SK-N-SH treated with all-trans-retinoic acid at 6 μM for 48 hours (cell line): ENCODE data around the gene FOXJ3.
A peak's percentile ranks its signal among the peaks of the same experiment; 100 is the strongest.

ENCODE experiments used
- ATAC-seq: fragments of 200-7000 bp; cut with Tn5 transposase; 3 replicates; pipeline ENCODE4 v1.9.1; 2020; ENCODE audit warnings: mild to moderate bottlenecking, moderate library complexity
- BACH2 ChIP-seq: fragments of 250-450 bp; sonication (Bioruptor Pico); IDR thresholded peaks from 2 replicates; pipeline ENCODE4 v1.9.0; 2021; ENCODE audit warnings: mild to moderate bottlenecking, borderline replicate concordance
- ESRRG ChIP-seq: fragments of 250-450 bp; sonication (Bioruptor Pico); IDR thresholded peaks from 2 replicates; pipeline ENCODE4 v1.6.1; 2021; ENCODE audit warnings: mild to moderate bottlenecking
- ISL1 ChIP-seq: fragments of 250-450 bp; sonication (Bioruptor Pico); IDR thresholded peaks from 2 replicates; pipeline ENCODE4 v2.1.2; 2022; ENCODE audit warnings: mild to moderate bottlenecking, moderate library complexity
- OSR1 ChIP-seq: fragments of 250-450 bp; sonication (Bioruptor Pico); IDR thresholded peaks from 2 replicates; pipeline ENCODE4 v1.8.0; 2022; ENCODE audit warnings: moderate library complexity, mild to moderate bottlenecking, inconsistent platforms
- PPARA ChIP-seq: fragments of 250-450 bp; sonication (Bioruptor Pico); IDR thresholded peaks from 2 replicates; pipeline ENCODE4 v1.5.0; 2020; ENCODE audit warnings: mild to moderate bottlenecking, borderline replicate concordance
- SNAI2 ChIP-seq: fragments of 250-450 bp; sonication (Bioruptor Pico); IDR thresholded peaks from 2 replicates; pipeline ENCODE4 v1.5.0; 2020; ENCODE audit warnings: mild to moderate bottlenecking, moderate library complexity
- TOX ChIP-seq: fragments of 250-450 bp; sonication (Bioruptor Pico); IDR thresholded peaks from 2 replicates; pipeline ENCODE4 v1.8.0; 2021; ENCODE audit warnings: mild to moderate bottlenecking, moderate library complexity, borderline replicate concordance
- ZC3H10 ChIP-seq: fragments of 250-450 bp; sonication (Bioruptor Pico); IDR thresholded peaks from 2 replicates; pipeline ENCODE4 v1.5.1; 2021; ENCODE audit warnings: mild to moderate bottlenecking, moderate library complexity
- ZFP3 ChIP-seq: fragments of 250-450 bp; sonication (Bioruptor Pico); IDR thresholded peaks from 2 replicates; pipeline ENCODE4 v1.5.0; 2020; ENCODE audit warnings: mild to moderate bottlenecking, moderate library complexity
- ZFP30 ChIP-seq: fragments of 450-650 bp; formaldehyde crosslinking; IDR thresholded peaks from 2 replicates; pipeline ENCODE4 v1.5.0; 2022; ENCODE audit warnings: mild to moderate bottlenecking, moderate library complexity
- ZNF565 ChIP-seq: fragments of 450-650 bp; formaldehyde crosslinking; conservative IDR thresholded peaks from 2 replicates; pipeline ENCODE4 v1.5.0; 2020; ENCODE audit warnings: low read depth, mild to moderate bottlenecking, moderate library complexity
- ZNF70 ChIP-seq: fragments of 450-650 bp; formaldehyde crosslinking; IDR thresholded peaks from 2 replicates; pipeline ENCODE4 v1.5.0; 2020; ENCODE audit warnings: mild to moderate bottlenecking, moderate library complexity
- ZNF8 ChIP-seq: fragments of 450-650 bp; formaldehyde crosslinking; IDR thresholded peaks from 2 replicates; pipeline ENCODE4 v1.5.0; 2020; ENCODE audit warnings: mild to moderate bottlenecking, moderate library complexity
- TF ChIP-seq, protein P1 (sequence below): fragments of 250-450 bp; sonication (Bioruptor Pico); IDR thresholded peaks from 2 replicates; pipeline ENCODE4 v1.5.1; 2021; ENCODE audit warnings: mild to moderate bottlenecking, moderate library complexity
- TF ChIP-seq, protein P2 (sequence below): fragments of 250-450 bp; sonication (Bioruptor Pico); IDR thresholded peaks from 2 replicates; pipeline ENCODE4 v1.5.1; 2020; ENCODE audit warnings: low read depth, mild to moderate bottlenecking, moderate library complexity
- TF ChIP-seq, protein P3 (sequence below): fragments of 250-450 bp; sonication (Bioruptor Pico); IDR thresholded peaks from 2 replicates; pipeline ENCODE4 v1.8.0; 2021; ENCODE audit warnings: low read depth, mild to moderate bottlenecking, moderate library complexity, borderline replicate concordance
- TF ChIP-seq, protein P4 (sequence below): fragments of 250-450 bp; sonication (Bioruptor Pico); IDR thresholded peaks from 2 replicates; pipeline ENCODE4 v1.5.0; 2020; ENCODE audit warnings: mild to moderate bottlenecking, moderate library complexity

Gene FOXJ3

DNA sequence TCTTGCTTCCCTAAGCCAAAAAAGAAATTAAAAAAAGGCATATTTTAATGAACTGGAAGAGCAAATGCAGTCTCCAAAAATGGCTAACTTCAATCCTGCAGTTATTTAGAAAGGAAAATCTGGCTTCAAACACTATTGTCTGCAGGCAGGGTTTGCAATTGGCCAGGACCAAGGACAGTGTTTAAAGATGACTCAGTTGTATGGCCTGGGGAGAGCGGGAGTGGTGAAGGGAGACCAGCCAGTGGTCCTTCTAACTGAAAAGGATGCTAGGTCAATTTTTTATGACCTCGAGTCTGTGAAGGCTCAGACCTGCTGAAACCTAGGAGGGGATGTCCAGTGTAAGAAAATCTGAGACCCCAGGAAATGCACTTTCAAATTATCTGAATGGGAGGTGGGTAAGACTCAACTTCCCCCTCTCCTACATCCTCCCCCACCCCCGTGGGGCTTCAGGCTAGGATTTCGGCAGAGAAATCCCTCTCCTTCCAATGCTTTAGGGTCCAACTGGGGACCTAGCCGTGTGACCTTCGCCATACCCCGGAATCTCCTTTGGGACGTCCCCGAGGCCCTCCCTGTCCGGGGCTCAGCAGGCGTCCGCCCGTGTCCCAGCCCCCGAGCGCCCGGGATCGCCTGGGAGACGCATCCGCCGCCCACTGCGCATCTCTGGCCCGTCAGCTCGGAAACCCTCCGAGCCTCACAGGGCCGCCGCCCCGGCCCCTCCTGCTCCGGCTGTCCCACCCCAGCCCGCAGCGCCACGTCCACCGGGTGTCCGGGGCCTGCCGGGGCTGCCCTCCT is 45.0 kb upstream of the FOXJ3 start:
- TF ChIP-seq, protein P1, sequence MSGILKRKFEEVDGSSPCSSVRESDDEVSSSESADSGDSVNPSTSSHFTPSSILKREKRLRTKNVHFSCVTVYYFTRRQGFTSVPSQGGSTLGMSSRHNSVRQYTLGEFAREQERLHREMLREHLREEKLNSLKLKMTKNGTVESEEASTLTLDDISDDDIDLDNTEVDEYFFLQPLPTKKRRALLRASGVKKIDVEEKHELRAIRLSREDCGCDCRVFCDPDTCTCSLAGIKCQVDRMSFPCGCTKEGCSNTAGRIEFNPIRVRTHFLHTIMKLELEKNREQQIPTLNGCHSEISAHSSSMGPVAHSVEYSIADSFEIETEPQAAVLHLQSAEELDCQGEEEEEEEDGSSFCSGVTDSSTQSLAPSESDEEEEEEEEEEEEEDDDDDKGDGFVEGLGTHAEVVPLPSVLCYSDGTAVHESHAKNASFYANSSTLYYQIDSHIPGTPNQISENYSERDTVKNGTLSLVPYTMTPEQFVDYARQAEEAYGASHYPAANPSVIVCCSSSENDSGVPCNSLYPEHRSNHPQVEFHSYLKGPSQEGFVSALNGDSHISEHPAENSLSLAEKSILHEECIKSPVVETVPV (CRISPR knock-in tag): no peak
- TF ChIP-seq ZNF8 (CRISPR knock-in tag) (no peak), ZC3H10 (CRISPR knock-in tag) (no peak), SNAI2 (0 out of 2 replicates have a peak, but pooled peaks have one; percentile 41), ZFP30 (no peak)
- TF ChIP-seq, protein P2, sequence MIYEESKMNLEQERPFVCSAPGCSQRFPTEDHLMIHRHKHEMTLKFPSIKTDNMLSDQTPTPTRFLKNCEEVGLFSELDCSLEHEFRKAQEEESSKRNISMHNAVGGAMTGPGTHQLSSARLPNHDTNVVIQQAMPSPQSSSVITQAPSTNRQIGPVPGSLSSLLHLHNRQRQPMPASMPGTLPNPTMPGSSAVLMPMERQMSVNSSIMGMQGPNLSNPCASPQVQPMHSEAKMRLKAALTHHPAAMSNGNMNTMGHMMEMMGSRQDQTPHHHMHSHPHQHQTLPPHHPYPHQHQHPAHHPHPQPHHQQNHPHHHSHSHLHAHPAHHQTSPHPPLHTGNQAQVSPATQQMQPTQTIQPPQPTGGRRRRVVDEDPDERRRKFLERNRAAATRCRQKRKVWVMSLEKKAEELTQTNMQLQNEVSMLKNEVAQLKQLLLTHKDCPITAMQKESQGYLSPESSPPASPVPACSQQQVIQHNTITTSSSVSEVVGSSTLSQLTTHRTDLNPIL (CRISPR knock-in tag): no peak
- TF ChIP-seq, protein P3, sequence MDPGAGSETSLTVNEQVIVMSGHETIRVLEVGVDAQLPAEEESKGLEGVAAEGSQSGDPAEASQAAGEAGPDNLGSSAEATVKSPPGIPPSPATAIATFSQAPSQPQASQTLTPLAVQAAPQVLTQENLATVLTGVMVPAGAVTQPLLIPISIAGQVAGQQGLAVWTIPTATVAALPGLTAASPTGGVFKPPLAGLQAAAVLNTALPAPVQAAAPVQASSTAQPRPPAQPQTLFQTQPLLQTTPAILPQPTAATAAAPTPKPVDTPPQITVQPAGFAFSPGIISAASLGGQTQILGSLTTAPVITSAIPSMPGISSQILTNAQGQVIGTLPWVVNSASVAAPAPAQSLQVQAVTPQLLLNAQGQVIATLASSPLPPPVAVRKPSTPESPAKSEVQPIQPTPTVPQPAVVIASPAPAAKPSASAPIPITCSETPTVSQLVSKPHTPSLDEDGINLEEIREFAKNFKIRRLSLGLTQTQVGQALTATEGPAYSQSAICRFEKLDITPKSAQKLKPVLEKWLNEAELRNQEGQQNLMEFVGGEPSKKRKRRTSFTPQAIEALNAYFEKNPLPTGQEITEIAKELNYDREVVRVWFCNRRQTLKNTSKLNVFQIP (CRISPR knock-in tag): no peak
- ATAC-seq: peak; percentile 78

DNA sequence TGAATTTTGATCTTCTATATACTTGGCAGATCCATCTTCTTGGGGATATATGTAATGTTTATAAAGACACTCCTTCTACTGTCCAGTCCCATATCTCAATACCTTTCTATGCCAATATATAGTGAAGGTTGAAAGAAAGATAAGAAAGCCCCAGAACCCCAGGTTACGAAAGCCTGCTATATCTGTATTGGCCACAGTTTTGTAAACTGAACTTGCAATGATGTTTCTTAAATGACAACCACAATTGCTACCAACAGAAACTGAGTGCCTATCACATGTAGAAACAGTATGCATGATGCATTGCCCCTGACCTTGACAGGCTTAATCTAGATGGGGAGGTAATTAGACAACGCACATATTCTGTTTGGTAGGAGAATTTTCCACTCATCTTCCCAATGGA is 37.8 kb upstream of the FOXJ3 start:
- TF ChIP-seq ZNF565 (CRISPR knock-in tag): no peak
- no peak for TF ChIP-seq BACH2 (CRISPR knock-in tag)
- TF ChIP-seq TOX (CRISPR knock-in tag): no peak
- TF ChIP-seq ZNF8 (CRISPR knock-in tag): no peak
- TF ChIP-seq ESRRG (CRISPR knock-in tag): no peak
- TF ChIP-seq ZFP30: no peak
- TF ChIP-seq, protein P4, sequence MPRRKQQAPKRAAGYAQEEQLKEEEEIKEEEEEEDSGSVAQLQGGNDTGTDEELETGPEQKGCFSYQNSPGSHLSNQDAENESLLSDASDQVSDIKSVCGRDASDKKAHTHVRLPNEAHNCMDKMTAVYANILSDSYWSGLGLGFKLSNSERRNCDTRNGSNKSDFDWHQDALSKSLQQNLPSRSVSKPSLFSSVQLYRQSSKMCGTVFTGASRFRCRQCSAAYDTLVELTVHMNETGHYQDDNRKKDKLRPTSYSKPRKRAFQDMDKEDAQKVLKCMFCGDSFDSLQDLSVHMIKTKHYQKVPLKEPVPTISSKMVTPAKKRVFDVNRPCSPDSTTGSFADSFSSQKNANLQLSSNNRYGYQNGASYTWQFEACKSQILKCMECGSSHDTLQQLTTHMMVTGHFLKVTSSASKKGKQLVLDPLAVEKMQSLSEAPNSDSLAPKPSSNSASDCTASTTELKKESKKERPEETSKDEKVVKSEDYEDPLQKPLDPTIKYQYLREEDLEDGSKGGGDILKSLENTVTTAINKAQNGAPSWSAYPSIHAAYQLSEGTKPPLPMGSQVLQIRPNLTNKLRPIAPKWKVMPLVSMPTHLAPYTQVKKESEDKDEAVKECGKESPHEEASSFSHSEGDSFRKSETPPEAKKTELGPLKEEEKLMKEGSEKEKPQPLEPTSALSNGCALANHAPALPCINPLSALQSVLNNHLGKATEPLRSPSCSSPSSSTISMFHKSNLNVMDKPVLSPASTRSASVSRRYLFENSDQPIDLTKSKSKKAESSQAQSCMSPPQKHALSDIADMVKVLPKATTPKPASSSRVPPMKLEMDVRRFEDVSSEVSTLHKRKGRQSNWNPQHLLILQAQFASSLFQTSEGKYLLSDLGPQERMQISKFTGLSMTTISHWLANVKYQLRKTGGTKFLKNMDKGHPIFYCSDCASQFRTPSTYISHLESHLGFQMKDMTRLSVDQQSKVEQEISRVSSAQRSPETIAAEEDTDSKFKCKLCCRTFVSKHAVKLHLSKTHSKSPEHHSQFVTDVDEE (CRISPR knock-in tag): no peak
- TF ChIP-seq PPARA (CRISPR knock-in tag): no peak
- no peak for TF ChIP-seq ISL1 (CRISPR knock-in tag)
- TF ChIP-seq, protein P3 (CRISPR knock-in tag): no peak
- TF ChIP-seq ZFP3 (CRISPR knock-in tag): no peak
- TF ChIP-seq, protein P1 (CRISPR knock-in tag): no peak
- no peak for TF ChIP-seq ZNF70 (CRISPR knock-in tag)
- TF ChIP-seq, all 23 proteins: peak for 0
- ATAC-seq: no peak

DNA sequence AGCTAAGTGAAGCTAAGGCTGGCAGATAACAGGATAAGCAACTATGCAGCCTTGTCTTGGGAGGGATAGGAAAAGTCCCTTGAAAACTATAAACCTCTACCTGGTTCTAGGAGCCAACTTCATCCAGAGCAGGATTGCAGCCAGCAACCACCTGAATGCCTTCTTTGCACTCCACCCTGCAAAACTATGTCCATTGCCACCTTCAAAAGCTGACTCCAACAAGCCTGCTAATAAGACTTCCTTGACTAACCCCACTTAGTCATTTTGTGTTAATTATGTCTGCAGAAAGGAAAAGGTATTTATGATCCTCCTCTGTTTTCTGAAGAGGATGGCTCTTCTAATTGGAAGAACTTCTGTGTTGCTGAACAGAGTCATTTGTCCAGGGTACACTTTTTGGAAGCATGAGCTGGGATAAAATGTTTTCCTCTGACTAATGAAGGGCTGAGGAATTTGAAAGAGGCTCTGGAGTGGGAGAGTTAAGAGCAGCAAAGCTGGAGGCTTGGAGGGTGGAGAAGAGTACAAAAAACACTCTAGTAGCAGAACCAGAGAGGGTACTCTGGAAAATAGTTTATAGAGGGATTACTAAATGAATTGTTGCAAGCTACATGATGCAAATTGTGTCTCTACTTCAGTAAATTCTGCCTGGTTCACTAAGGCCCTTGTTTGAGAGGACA is 36.0 kb upstream of the FOXJ3 start:
- TF ChIP-seq OSR1 (CRISPR knock-in tag) (no peak), ISL1 (CRISPR knock-in tag) (no peak)
- no peak for ATAC-seq
